Measurements from ENCODE around the gene ATP9A.
"Not testable (repeated sequence)": the region's sequence is repeated elsewhere in the genome, so short reads cannot be mapped to it uniquely, and the experiment has no call there.

Gene ATP9A

GRCh38 chr20:51756653-51757052 lies 11.5 kb downstream of the ATP9A start:
- in situ Hi-C loops (cut with HindIII; ENCODE audit: low sequenced_read_pairs) = no loop called here

- in situ Hi-C loops (cut with HindIII; ENCODE audit: low sequenced_read_pairs) = not testable (repeated sequence)
Observed at GRCh38 chr20:51753220-51753619, 15.0 kb downstream of the ATP9A start.

- in situ Hi-C loops (cut with HindIII; ENCODE audit: low sequenced_read_pairs) = no loop called here
Observed at GRCh38 chr20:51752343-51752951, 15.7 kb downstream of the ATP9A start.

- in situ Hi-C loops (cut with HindIII; ENCODE audit: low sequenced_read_pairs) = no loop called here
Observed at GRCh38 chr20:51750770-51751388, 17.3 kb downstream of the ATP9A start.

GRCh38 chr20:51750037-51750769 lies 18.0 kb downstream of the ATP9A start:
- in situ Hi-C loops (cut with HindIII; ENCODE audit: low sequenced_read_pairs) = no loop called here

- in situ Hi-C loops (cut with HindIII; ENCODE audit: low sequenced_read_pairs) = no loop called here
Observed at GRCh38 chr20:51749674-51750036, 18.5 kb downstream of the ATP9A start.

GRCh38 chr20:51747182-51747911 lies 20.8 kb downstream of the ATP9A start:
- in situ Hi-C loops (cut with HindIII; ENCODE audit: low sequenced_read_pairs) = no loop called here

GRCh38 chr20:51745804-51746203 lies 22.4 kb downstream of the ATP9A start:
- in situ Hi-C loops (cut with HindIII; ENCODE audit: low sequenced_read_pairs) = no loop called here

- in situ Hi-C loops (cut with HindIII; ENCODE audit: low sequenced_read_pairs) = no loop called here
Observed at GRCh38 chr20:51740838-51741237, 27.4 kb downstream of the ATP9A start.

GRCh38 chr20:51740308-51740707 lies 27.9 kb downstream of the ATP9A start:
- in situ Hi-C loops (cut with HindIII; ENCODE audit: low sequenced_read_pairs) = not testable (repeated sequence)

GRCh38 chr20:51739722-51740249 lies 28.4 kb downstream of the ATP9A start:
- in situ Hi-C loops (cut with HindIII; ENCODE audit: low sequenced_read_pairs) = loop anchor here (5.0 kb wide), 1 partner anchor 58 kb away; no protein-coding TSS in a partner anchor

- in situ Hi-C loops (cut with HindIII; ENCODE audit: low sequenced_read_pairs) = loop anchor here (5.0 kb wide), 1 partner anchor 58 kb away; no protein-coding TSS in a partner anchor
Observed at GRCh38 chr20:51738877-51739447, 29.2 kb downstream of the ATP9A start.

- in situ Hi-C loops (cut with HindIII; ENCODE audit: low sequenced_read_pairs) = loop anchor here (5.0 kb wide), 1 partner anchor 59 kb away; no protein-coding TSS in a partner anchor
Observed at GRCh38 chr20:51738261-51738660, 29.9 kb downstream of the ATP9A start.

GRCh38 chr20:51736947-51737346 lies 31.2 kb downstream of the ATP9A start:
- in situ Hi-C loops (cut with HindIII; ENCODE audit: low sequenced_read_pairs) = loop anchor here (5.0 kb wide), 1 partner anchor 60 kb away; no protein-coding TSS in a partner anchor

- in situ Hi-C loops (cut with HindIII; ENCODE audit: low sequenced_read_pairs) = loop anchor here (5.0 kb wide), 1 partner anchor 61 kb away; no protein-coding TSS in a partner anchor
Observed at GRCh38 chr20:51735728-51736600, 32.2 kb downstream of the ATP9A start.

- in situ Hi-C loops (cut with HindIII; ENCODE audit: low sequenced_read_pairs) = loop anchor here (5.0 kb wide), 1 partner anchor 62 kb away; no protein-coding TSS in a partner anchor
Observed at GRCh38 chr20:51734876-51735720, 33.1 kb downstream of the ATP9A start.

GRCh38 chr20:51733070-51733469 lies 35.1 kb downstream of the ATP9A start:
- in situ Hi-C loops (cut with HindIII; ENCODE audit: low sequenced_read_pairs) = no loop called here

GRCh38 chr20:51732096-51732791 lies 35.9 kb downstream of the ATP9A start:
- in situ Hi-C loops (cut with HindIII; ENCODE audit: low sequenced_read_pairs) = no loop called here

Data from endothelial cell of hepatic sinusoid (primary cell).